Duodenal mucosa (tissue), 2 donors: ENCODE measurements around the gene TUBA1A.
"Not testable (repeated sequence)": the region's sequence is repeated elsewhere in the genome, so short reads cannot be mapped to it uniquely, and the experiment has no call there.

Source experiments
- H3K27ac ChIP-seq: one replicate; pipeline ENCODE4 v1.7.0; 2013; ENCODE audit warnings: low read depth, low read length
- H3K27me3 ChIP-seq, 2 donors: one replicate each; pipeline ENCODE4 v1.7.0; 2013; ENCODE audit warnings: low read length in 2 of 2, control low read depth in 1 of 2; ENCODE audit not compliant: insufficient read depth in 2 of 2, control insufficient read depth in 1 of 2
- H3K36me3 ChIP-seq, 2 donors: one replicate each; pipeline ENCODE4 v1.7.0; 2013; ENCODE audit warnings: low read length in 2 of 2, control low read depth in 1 of 2; ENCODE audit not compliant: insufficient read depth in 2 of 2, control insufficient read depth in 1 of 2
- H3K4me1 ChIP-seq, 2 donors: one replicate each; pipeline ENCODE4 v1.7.0; 2013; ENCODE audit warnings: low read length in 2 of 2, control low read depth in 1 of 2; ENCODE audit not compliant: insufficient read depth in 2 of 2, control insufficient read depth in 1 of 2
- H3K4me3 ChIP-seq, 2 donors: one replicate each; pipeline ENCODE4 v1.7.0; 2013; ENCODE audit warnings: low read length in 2 of 2, low read depth in 1 of 2
- H3K9ac ChIP-seq, 2 donors: one replicate each; pipeline ENCODE4 v1.7.0; 2013; ENCODE audit warnings: low read length in 2 of 2, low read depth in 1 of 2
- H3K9me3 ChIP-seq, 2 donors: one replicate each; pipeline ENCODE4 v1.7.0; 2013; ENCODE audit warnings: low read length in 2 of 2, control low read depth in 1 of 2; ENCODE audit not compliant: control insufficient read depth in 1 of 2

TUBA1A gene

DNA sequence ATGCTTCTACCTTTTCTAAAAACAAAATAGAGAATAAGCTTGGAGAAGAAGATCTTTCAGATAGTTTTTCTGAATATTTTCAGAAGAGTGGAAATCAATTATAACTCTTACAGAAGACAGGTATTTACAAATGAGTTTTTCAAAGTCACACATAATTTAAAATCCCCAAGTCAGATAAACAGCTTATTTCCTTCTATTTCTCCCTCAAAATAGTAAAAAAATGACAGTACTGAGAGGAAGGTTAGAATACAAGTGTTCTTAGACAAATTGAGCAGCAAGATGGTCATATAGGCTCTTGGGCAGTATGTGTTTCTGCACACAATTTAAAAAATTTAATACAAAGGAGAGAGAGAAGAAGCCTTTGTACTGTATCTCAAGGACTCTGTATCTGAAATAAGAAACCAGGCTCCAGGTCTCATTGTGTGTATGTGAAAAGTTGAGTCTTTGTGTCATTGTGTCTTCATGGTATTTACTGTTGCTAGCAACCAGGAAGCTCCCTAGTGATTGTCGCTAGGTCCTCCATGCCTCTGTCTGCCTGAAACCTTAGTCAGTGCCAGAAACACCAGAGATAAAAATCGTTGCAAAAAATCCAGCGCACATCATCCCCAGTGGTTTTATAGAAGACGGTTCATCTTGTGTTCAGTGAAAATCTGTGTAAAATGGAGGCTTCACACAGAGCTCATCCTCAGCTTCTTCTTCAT, 12.9 kb upstream of the TUBA1A start:
- Histone ChIP-seq H3K27me3 (no peaks in the 10 kb centered on the region), H3K36me3 (no peaks in the 10 kb centered on the region), H3K9ac (no peak overlapping the region), H3K27ac (no peak overlapping the region), H3K4me3 (no peak overlapping the region), H3K9me3 (no peaks in the 10 kb centered on the region), H3K4me1 (peaks cover 7 to 13% of the 10 kb centered on the region in 2 donors)

GRCh38 chr12:49200919-49201594, 12.2 kb upstream of the TUBA1A start:
- H3K9ac ChIP-seq, result no peak overlapping the region
- peaks cover 7 to 13% of the 10 kb centered on the region in 2 donors for H3K4me1 ChIP-seq
- no peak overlapping the region for H3K27ac ChIP-seq
- no peaks in the 10 kb centered on the region for H3K36me3 ChIP-seq
- no peak overlapping the region for H3K4me3 ChIP-seq
- H3K27me3 ChIP-seq, result no peaks in the 10 kb centered on the region
- H3K9me3 ChIP-seq, result no peaks in the 10 kb centered on the region

- H3K4me3 ChIP-seq, result no peak overlapping the region
- no peak overlapping the region for H3K9ac ChIP-seq
- no peak overlapping the region for H3K27ac ChIP-seq
- H3K9me3 ChIP-seq, result no peaks in the 10 kb centered on the region
- H3K4me1 ChIP-seq, result peaks cover 7 to 13% of the 10 kb centered on the region in 2 donors
- no peaks in the 10 kb centered on the region for H3K36me3 ChIP-seq
- H3K27me3 ChIP-seq, result no peaks in the 10 kb centered on the region
These were observed 9.7 kb upstream of the TUBA1A start for GRCh38 chr12:49198431-49199155.

- peaks cover 7 to 13% of the 10 kb centered on the region in 2 donors for H3K4me1 ChIP-seq
- no peaks in the 10 kb centered on the region for H3K36me3 ChIP-seq
- no peak overlapping the region for H3K4me3 ChIP-seq
- H3K9ac ChIP-seq, result no peak overlapping the region
- no peaks in the 10 kb centered on the region for H3K9me3 ChIP-seq
- H3K27me3 ChIP-seq, result no peaks in the 10 kb centered on the region
- H3K27ac ChIP-seq, result no peak overlapping the region
These were observed 8.4 kb upstream of the TUBA1A start for GRCh38 chr12:49197256-49197655.

DNA sequence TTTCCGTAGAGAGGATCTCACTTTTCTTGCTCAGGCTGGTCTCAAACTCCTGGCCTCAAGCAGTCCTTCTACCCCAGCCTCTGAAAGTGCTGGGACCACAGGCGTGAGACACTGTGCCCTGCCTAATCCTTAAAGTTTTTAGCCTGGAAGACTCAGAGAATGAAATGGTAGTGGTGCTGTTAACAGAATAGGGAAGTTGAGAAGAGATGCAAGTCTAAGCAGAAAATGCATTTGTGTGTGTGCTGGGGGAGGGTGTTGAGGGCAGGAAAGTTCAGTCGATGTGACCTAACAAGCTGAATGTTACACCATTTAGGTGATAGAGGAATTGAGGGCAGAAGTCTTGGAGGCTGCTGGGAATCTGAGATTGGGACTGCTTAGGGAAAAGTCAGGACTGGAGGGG, 6.9 kb upstream of the TUBA1A start:
- Histone ChIP-seq H3K27ac (no peak overlapping the region), H3K4me1 (no peaks in the 10 kb centered on the region), H3K9me3 (no peaks in the 10 kb centered on the region), H3K36me3 (no peaks in the 10 kb centered on the region), H3K27me3 (no peaks in the 10 kb centered on the region), H3K4me3 (no peak overlapping the region), H3K9ac (no peak overlapping the region)

GRCh38 chr12:49193746-49194145, 4.9 kb upstream of the TUBA1A start:
- not testable (repeated sequence) for H3K27me3 ChIP-seq, H3K4me1 ChIP-seq, H3K9me3 ChIP-seq, H3K9ac ChIP-seq, H3K27ac ChIP-seq, H3K36me3 ChIP-seq, H3K4me3 ChIP-seq

DNA sequence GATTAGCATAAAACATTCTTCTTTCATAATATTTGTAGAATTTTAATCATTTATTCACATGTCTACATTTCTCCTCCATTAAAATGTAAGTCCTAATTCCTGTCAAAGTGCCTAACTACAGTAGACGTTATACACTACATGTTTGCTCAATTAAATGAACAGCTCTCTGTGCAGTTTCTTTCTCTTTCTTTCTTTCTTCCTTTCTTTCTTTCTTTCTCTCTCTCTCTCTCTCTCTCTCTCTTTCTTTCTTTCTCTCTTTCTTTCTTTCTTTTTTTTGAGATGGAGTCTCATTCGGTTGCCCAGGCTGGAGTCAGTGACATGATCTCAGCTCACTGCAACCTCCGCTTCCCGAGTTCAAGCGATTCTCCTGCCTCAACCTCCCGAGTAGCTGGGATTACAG, 2.6 kb upstream of the TUBA1A start:
- H3K4me1 ChIP-seq, H3K36me3 ChIP-seq, H3K9ac ChIP-seq, H3K4me3 ChIP-seq, H3K27me3 ChIP-seq, H3K27ac ChIP-seq, H3K9me3 ChIP-seq: not testable (repeated sequence)

GRCh38 chr12:49190974-49191373, 2.1 kb upstream of the TUBA1A start:
- Histone ChIP-seq H3K4me1 (peaks cover 4 to 7% of the 10 kb centered on the region in 2 donors), H3K9me3 (no peaks in the 10 kb centered on the region), H3K4me3 (no peak overlapping the region), H3K27me3 (no peaks in the 10 kb centered on the region), H3K27ac (no peak overlapping the region), H3K36me3 (no peaks in the 10 kb centered on the region), H3K9ac (no peak overlapping the region)

- H3K4me3 ChIP-seq, result no peak overlapping the region
- H3K27ac ChIP-seq, result no peak overlapping the region
- H3K27me3 ChIP-seq, result no peaks in the 10 kb centered on the region
- no peaks in the 10 kb centered on the region for H3K36me3 ChIP-seq
- peaks cover 4 to 7% of the 10 kb centered on the region in 2 donors for H3K4me1 ChIP-seq
- H3K9ac ChIP-seq, result peak overlapping the region in 1 of 2 donors; percentile 41
- no peaks in the 10 kb centered on the region for H3K9me3 ChIP-seq
These were observed 1.1 kb upstream of the TUBA1A start for GRCh38 chr12:49189731-49190716.
